Measurements from ENCODE around the gene NME7. TPM values are rescaled to one million over a fixed set of nuclear protein-coding genes. Genes with fewer than 3 reads are reported as not detected.
"Not testable (repeated sequence)": the region's sequence is repeated elsewhere in the genome, so short reads cannot be mapped to it uniquely, and the experiment has no call there.

NME7 gene
- total RNA-seq, 2 experiments from 2014 or later, result 7.1 to 8.5 TPM

GRCh38 chr1:169295425-169295824 is 72.2 kb downstream of the NME7 start:
- no peak overlapping the region for H3K4me3 Mint-ChIP-seq
- CTCF ChIA-PET, result no interaction called here
- peaks cover 8% of the 10 kb centered on the region for H3K36me3 Mint-ChIP-seq (ENCODE audit: low read depth)
- intact Hi-C loops (cut with micrococcal nuclease), result no loop called here
- no peak overlapping the region for H3K27ac Mint-ChIP-seq
- no peaks in the 10 kb centered on the region for H3K4me1 Mint-ChIP-seq (ENCODE audit: low read depth)
- H3K27me3 Mint-ChIP-seq (ENCODE audit: low read depth), result no peaks in the 10 kb centered on the region
- no peak for DNase-seq
- no peaks in the 10 kb centered on the region for H3K9me3 Mint-ChIP-seq

GRCh38 chr1:169289016-169289415 is 78.6 kb downstream of the NME7 start:
- Mint-ChIP-seq H3K27me3 (ENCODE audit: low read depth) (no peaks in the 10 kb centered on the region), H3K4me1 (ENCODE audit: low read depth) (no peaks in the 10 kb centered on the region), H3K27ac (no peak overlapping the region), H3K36me3 (ENCODE audit: low read depth) (peaks cover 19% of the 10 kb centered on the region), H3K4me3 (no peak overlapping the region), H3K9me3 (no peaks in the 10 kb centered on the region)
- DNase-seq, result no peak
- intact Hi-C loops (cut with micrococcal nuclease), result no loop called here
- CTCF ChIA-PET, result interaction anchor here (0.7 kb wide), 1 partner anchor 984 kb away, joined by 3 read pairs; no protein-coding TSS in a partner anchor

- H3K4me3 Mint-ChIP-seq, result no peak overlapping the region
- no peak for DNase-seq
- no peaks in the 10 kb centered on the region for H3K4me1 Mint-ChIP-seq (ENCODE audit: low read depth)
- H3K9me3 Mint-ChIP-seq, result peaks cover 7% of the 10 kb centered on the region
- CTCF ChIA-PET, result no interaction called here
- peaks cover 22% of the 10 kb centered on the region for H3K36me3 Mint-ChIP-seq (ENCODE audit: low read depth)
- intact Hi-C loops (cut with micrococcal nuclease), result no loop called here
- no peak overlapping the region for H3K27ac Mint-ChIP-seq
- no peaks in the 10 kb centered on the region for H3K27me3 Mint-ChIP-seq (ENCODE audit: low read depth)
These were observed 79.6 kb downstream of the NME7 start for GRCh38 chr1:169288011-169288414.

DNA sequence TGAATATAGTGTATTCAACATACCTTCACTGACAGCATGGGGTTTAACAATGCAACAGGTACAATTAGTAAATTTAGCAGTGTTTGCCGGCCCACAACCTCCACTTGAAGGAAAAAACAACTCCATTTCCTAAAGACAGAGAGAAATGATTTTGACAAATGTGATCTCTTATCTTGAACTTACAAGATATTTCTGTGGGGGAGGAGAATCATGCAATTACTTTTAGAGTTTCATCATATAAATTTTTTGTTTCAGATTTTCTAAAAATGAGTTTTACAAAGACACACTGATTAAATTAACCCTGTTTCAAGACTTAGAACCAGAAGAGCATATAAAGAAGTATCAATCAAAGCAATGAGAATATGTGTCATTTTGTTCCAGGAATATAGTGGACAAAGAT is 80.3 kb downstream of the NME7 start:
- intact Hi-C loops (cut with micrococcal nuclease), result no loop called here

GRCh38 chr1:169281562-169281961 is 86.0 kb downstream of the NME7 start:
- H3K27ac Mint-ChIP-seq; intact Hi-C loops (cut with micrococcal nuclease); DNase-seq; CTCF ChIA-PET; H3K4me1 Mint-ChIP-seq (ENCODE audit: low read depth); H3K4me3 Mint-ChIP-seq; H3K27me3 Mint-ChIP-seq (ENCODE audit: low read depth): not testable (repeated sequence)
- H3K36me3 Mint-ChIP-seq (ENCODE audit: low read depth), result peaks cover 21% of the 10 kb centered on the region
- H3K9me3 Mint-ChIP-seq, result peaks cover 42% of the 10 kb centered on the region

More for the DNA sequence above, 80.3 kb downstream of the NME7 start:
- Mint-ChIP-seq H3K36me3 (ENCODE audit: low read depth) (peaks cover 21% of the 10 kb centered on the region), H3K27ac (no peak overlapping the region), H3K27me3 (ENCODE audit: low read depth) (no peaks in the 10 kb centered on the region), H3K4me3 (no peak overlapping the region), H3K9me3 (peaks cover 14% of the 10 kb centered on the region), H3K4me1 (ENCODE audit: low read depth) (no peaks in the 10 kb centered on the region)
- CTCF ChIA-PET, result no interaction called here
- DNase-seq, result no peak

DNA sequence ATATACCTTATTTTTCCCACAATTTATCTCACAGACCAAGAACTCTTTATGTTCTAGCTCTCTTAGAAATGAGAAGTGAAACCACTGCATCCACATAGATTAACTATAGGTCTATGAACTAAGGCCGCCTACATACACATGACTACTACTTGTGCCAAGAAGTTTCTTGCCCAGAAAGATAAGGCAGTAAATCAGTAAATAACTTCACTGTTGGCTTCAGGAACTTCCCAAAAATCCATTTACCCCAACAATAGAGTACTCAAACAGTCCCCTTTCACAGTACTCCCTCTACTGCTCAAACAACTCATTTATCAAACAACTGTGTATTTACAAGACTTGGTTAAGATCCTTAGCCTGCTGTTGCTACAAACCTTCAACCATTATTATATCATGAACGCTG is 96.5 kb downstream of the NME7 start:
- Mint-ChIP-seq H3K27me3 (ENCODE audit: low read depth) (no peaks in the 10 kb centered on the region), H3K4me3 (no peak overlapping the region), H3K36me3 (ENCODE audit: low read depth) (peaks cover 4% of the 10 kb centered on the region), H3K4me1 (ENCODE audit: low read depth) (no peaks in the 10 kb centered on the region), H3K9me3 (peaks cover 3% of the 10 kb centered on the region), H3K27ac (no peak overlapping the region)
- intact Hi-C loops (cut with micrococcal nuclease), result no loop called here
- DNase-seq, result no peak
- CTCF ChIA-PET, result no interaction called here

DNA sequence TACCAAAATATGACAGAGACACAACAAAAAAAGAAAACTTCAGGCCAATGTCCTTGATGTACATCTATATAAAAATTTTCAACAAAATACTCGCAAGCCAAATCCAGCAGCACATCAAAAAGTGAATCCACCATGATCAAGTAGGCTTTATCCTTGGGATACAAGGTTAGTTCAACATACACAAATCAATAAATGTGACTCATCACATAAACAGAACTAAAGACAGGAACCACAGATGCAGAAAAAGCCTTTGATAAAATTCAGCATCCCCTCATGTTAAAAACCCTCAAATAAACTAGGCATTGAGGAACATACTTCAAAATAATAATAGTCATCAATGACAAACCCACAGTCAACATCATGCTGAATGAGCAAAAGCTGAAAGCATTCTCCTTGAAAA is 101.5 kb downstream of the NME7 start:
- DNase-seq, result no peak
- intact Hi-C loops (cut with micrococcal nuclease), result no loop called here
- no peaks in the 10 kb centered on the region for H3K4me1 Mint-ChIP-seq (ENCODE audit: low read depth)
- no peak overlapping the region for H3K4me3 Mint-ChIP-seq
- peaks cover 25% of the 10 kb centered on the region for H3K36me3 Mint-ChIP-seq (ENCODE audit: low read depth)
- no peaks in the 10 kb centered on the region for H3K27me3 Mint-ChIP-seq (ENCODE audit: low read depth)
- no peak overlapping the region for H3K27ac Mint-ChIP-seq
- CTCF ChIA-PET, result interaction anchor here (0.7 kb wide), 1 partner anchor 27 kb away, joined by 3 read pairs; no protein-coding TSS in a partner anchor
- H3K9me3 Mint-ChIP-seq, result peaks cover 18% of the 10 kb centered on the region

GRCh38 chr1:169263059-169263458 is 104.5 kb downstream of the NME7 start:
- Mint-ChIP-seq H3K9me3 (peaks cover 22% of the 10 kb centered on the region), H3K4me3 (no peak overlapping the region), H3K36me3 (ENCODE audit: low read depth) (peaks cover 34% of the 10 kb centered on the region), H3K27me3 (ENCODE audit: low read depth) (no peaks in the 10 kb centered on the region), H3K4me1 (ENCODE audit: low read depth) (no peaks in the 10 kb centered on the region), H3K27ac (no peak overlapping the region)
- DNase-seq, result no peak
- CTCF ChIA-PET, result no interaction called here
- intact Hi-C loops (cut with micrococcal nuclease), result no loop called here

- DNase-seq, result no peak
- Mint-ChIP-seq H3K9me3 (peaks cover 22% of the 10 kb centered on the region), H3K27ac (no peak overlapping the region), H3K27me3 (ENCODE audit: low read depth) (no peaks in the 10 kb centered on the region), H3K4me3 (no peak overlapping the region), H3K36me3 (ENCODE audit: low read depth) (peaks cover 42% of the 10 kb centered on the region), H3K4me1 (ENCODE audit: low read depth) (no peaks in the 10 kb centered on the region)
- intact Hi-C loops (cut with micrococcal nuclease), result no loop called here
- CTCF ChIA-PET, result no interaction called here
These were observed 105.7 kb downstream of the NME7 start for GRCh38 chr1:169261884-169262283.

DNA sequence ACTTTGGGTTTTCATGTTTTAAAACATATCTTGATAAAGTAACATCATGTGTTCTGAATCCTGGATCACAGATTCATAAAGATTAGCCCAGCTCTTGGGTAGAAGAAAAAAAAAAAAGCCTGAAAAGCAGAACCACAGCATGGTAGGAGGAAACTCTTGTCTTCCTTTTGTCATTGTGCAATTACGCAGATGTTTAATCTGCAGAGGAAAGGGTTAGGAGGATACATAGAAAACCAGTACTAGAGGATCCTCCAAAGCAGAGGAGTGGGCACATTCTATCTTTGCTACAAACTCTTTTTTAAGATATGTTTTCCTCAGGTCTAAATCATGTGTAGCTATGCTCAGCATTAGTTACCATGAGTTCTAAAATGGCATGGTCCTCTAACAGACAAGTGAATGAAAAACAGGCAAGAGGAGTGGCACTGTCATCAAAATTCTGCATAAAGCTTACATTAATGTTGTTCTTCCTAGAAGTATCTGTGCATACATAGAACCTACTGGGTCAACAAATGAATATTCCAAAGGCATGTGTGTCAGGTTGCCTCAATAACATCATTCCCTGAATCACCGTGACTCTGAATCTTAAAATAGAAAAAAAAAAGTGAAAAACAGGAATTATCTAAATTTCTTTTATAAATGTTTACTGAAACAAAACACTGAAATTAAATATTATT is 107.0 kb downstream of the NME7 start:
- no peak overlapping the region for H3K4me3 Mint-ChIP-seq
- intact Hi-C loops (cut with micrococcal nuclease), result no loop called here
- H3K27ac Mint-ChIP-seq, result no peak overlapping the region
- H3K9me3 Mint-ChIP-seq, result peaks cover 17% of the 10 kb centered on the region
- H3K4me1 Mint-ChIP-seq (ENCODE audit: low read depth), result no peaks in the 10 kb centered on the region
- DNase-seq, result no peak
- peaks cover 33% of the 10 kb centered on the region for H3K36me3 Mint-ChIP-seq (ENCODE audit: low read depth)
- H3K27me3 Mint-ChIP-seq (ENCODE audit: low read depth), result no peaks in the 10 kb centered on the region
- CTCF ChIA-PET, result no interaction called here

DNA sequence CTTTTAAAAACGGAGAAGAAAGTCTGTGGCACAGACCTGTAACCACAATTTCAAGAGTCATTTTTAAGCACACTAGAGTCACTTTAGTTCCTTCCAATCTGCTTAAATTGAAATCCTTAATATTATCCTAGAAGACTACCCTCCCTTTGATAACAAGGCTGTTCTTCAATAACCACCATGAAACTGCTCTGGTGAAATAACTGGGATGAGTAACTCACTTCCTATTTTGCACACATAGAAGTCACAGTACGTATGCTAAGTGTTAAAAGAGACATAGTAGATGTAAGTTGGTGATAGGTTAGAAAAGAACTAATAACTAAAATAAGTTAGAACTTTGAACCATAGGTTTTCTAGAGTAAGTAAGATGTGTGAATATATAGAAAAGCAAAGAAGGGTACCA is 107.8 kb downstream of the NME7 start:
- Mint-ChIP-seq H3K9me3 (peaks cover 14% of the 10 kb centered on the region), H3K27me3 (ENCODE audit: low read depth) (no peaks in the 10 kb centered on the region), H3K27ac (no peak overlapping the region), H3K4me3 (no peak overlapping the region), H3K36me3 (ENCODE audit: low read depth) (peaks cover 33% of the 10 kb centered on the region), H3K4me1 (ENCODE audit: low read depth) (no peaks in the 10 kb centered on the region)
- no peak for DNase-seq
- intact Hi-C loops (cut with micrococcal nuclease), result no loop called here
- CTCF ChIA-PET, result no interaction called here

DNA sequence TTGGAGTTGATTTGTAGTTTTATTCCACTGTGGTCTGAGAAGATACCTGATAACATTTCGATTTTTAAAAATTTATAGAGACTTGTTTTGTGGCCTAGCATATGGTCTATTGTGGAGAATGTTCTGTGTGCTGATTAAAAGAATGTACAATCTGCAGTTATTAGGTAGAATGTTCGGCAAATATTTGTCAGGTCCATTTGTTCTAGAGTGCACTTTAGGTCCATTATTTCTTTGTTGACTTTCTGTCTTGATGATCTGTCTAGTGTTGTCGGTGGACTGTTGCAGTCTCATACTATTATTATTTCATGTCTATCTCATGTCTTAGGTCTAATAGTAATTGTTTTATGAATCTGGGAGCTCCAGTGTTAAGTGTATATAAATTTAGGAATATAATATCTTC is 116.8 kb downstream of the NME7 start:
- H3K36me3 Mint-ChIP-seq (ENCODE audit: low read depth), result no peaks in the 10 kb centered on the region
- CTCF ChIA-PET, result no interaction called here
- DNase-seq, result no peak
- H3K27ac Mint-ChIP-seq, result no peak overlapping the region
- H3K9me3 Mint-ChIP-seq, result no peaks in the 10 kb centered on the region
- intact Hi-C loops (cut with micrococcal nuclease), result no loop called here
- H3K4me3 Mint-ChIP-seq, result no peak overlapping the region
- H3K27me3 Mint-ChIP-seq (ENCODE audit: low read depth), result no peaks in the 10 kb centered on the region
- H3K4me1 Mint-ChIP-seq (ENCODE audit: low read depth), result no peaks in the 10 kb centered on the region

- no peak for DNase-seq
- Mint-ChIP-seq H3K27me3 (ENCODE audit: low read depth) (no peaks in the 10 kb centered on the region), H3K4me3 (no peak overlapping the region), H3K27ac (no peak overlapping the region), H3K36me3 (ENCODE audit: low read depth) (no peaks in the 10 kb centered on the region), H3K9me3 (no peaks in the 10 kb centered on the region), H3K4me1 (ENCODE audit: low read depth) (no peaks in the 10 kb centered on the region)
- CTCF ChIA-PET, result no interaction called here
- intact Hi-C loops (cut with micrococcal nuclease), result no loop called here
These were observed 117.6 kb downstream of the NME7 start for GRCh38 chr1:169250022-169250421.
